Stimulated activated CD8-positive, alpha-beta memory T cell treated with anti-CD3 and anti-CD28 coated beads, Interleukin-15, amount 100 ng/mL, for 4 hours (primary cell): ENCODE measurements around the gene PMS2.
"Not testable (repeated sequence)": the region's sequence is repeated elsewhere in the genome, so short reads cannot be mapped to it uniquely, and the experiment has no call there.

Experiments used
- DNase-seq, 2 donors: peaks; one replicate each; pipeline ENCODE4 v3.0.0-alpha.2; 2020; ENCODE audit warnings: low read depth in 2 of 2

The PMS2 gene

GRCh38 chr7:5924180-5924579 lies 84.7 kb downstream of the PMS2 start:
- DNase-seq, result not testable (repeated sequence)
